SK-N-MC (cell line): Measurements from ENCODE around the gene DHCR7.

ENCODE experiments used
- EZH2 ChIP-seq: fragments of 200-600 bp; sonication (generic); IDR thresholded peaks from one replicate; pipeline ENCODE4 v1.6.1; 2017; ENCODE audit warnings: antibody characterized with exemption
- POLR2AphosphoS5 ChIP-seq: IDR thresholded peaks from 2 replicates; pipeline ENCODE4 v1.6.1; 2012; ENCODE audit warnings: mild to moderate bottlenecking, low read depth, low read length, borderline replicate concordance

- no peak for TF ChIP-seq POLR2AphosphoS5
- TF ChIP-seq EZH2: no peak
Measured at GRCh38 chr11:71431271-71431670, 16.9 kb downstream of the DHCR7 start.
